Measurements from ENCODE around the gene PUM1. TPM values are rescaled to one million over a fixed set of nuclear protein-coding genes. Genes with fewer than 3 reads are reported as not detected.

PUM1 gene
- total RNA-seq, 2 donors from 2014 or later, result 70.4 to 97.9 TPM

GRCh38 chr1:30984991-30985503 is 80.5 kb downstream of the PUM1 start:
- H3K36me3 ChIP-seq, result no peaks in the 10 kb centered on the region
- no peaks in the 10 kb centered on the region for H3K9me3 ChIP-seq
- H3K4me3 ChIP-seq, result no peak overlapping the region
- H3K27ac ChIP-seq, result no peak overlapping the region
- peaks cover 37 to 65% of the 10 kb centered on the region in 2 donors for H3K4me1 ChIP-seq (ENCODE audit: control insufficient read depth in 1 of 2, low read depth in 2 of 2)
- ATAC-seq (ENCODE audit: insufficient number of reproducible peaks, low FRiP score, low read depth) (no peak), DNase-seq (ENCODE audit: low spot score) (no peak)
- no peak for TF ChIP-seq CTCF (IDR thresholded peaks at IDR 0.05)
- H3K27me3 ChIP-seq (replicated peaks; ENCODE audit: insufficient read depth), result no peaks in the 10 kb centered on the region

- DNase-seq (ENCODE audit: low spot score) (no peak), ATAC-seq (ENCODE audit: insufficient number of reproducible peaks, low FRiP score, low read depth) (no peak)
- Histone ChIP-seq H3K4me3 (no peak overlapping the region), H3K27me3 (replicated peaks; ENCODE audit: insufficient read depth) (no peaks in the 10 kb centered on the region), H3K4me1 (ENCODE audit: control insufficient read depth in 1 of 2, low read depth in 2 of 2) (peaks cover 37 to 65% of the 10 kb centered on the region in 2 donors), H3K9me3 (no peaks in the 10 kb centered on the region), H3K27ac (no peak overlapping the region), H3K36me3 (peaks cover 2% of the 10 kb centered on the region)
- TF ChIP-seq CTCF (IDR thresholded peaks at IDR 0.05), result no peak
Observed at GRCh38 chr1:30984165-30984889, 81.2 kb downstream of the PUM1 start.

- peak overlapping the region in 1 of 2 donors; percentile 3 for H3K27ac ChIP-seq
- ATAC-seq (ENCODE audit: insufficient number of reproducible peaks, low FRiP score, low read depth), result no peak
- no peak for DNase-seq (ENCODE audit: low spot score)
- H3K9me3 ChIP-seq, result no peaks in the 10 kb centered on the region
- peaks cover 10% of the 10 kb centered on the region for H3K36me3 ChIP-seq
- no peak overlapping the region for H3K4me3 ChIP-seq
- peaks cover 35 to 53% of the 10 kb centered on the region in 2 donors for H3K4me1 ChIP-seq (ENCODE audit: control insufficient read depth in 1 of 2, low read depth in 2 of 2)
- no peak for TF ChIP-seq CTCF (IDR thresholded peaks at IDR 0.05)
- H3K27me3 ChIP-seq (replicated peaks; ENCODE audit: insufficient read depth), result no peaks in the 10 kb centered on the region
Observed at GRCh38 chr1:30982937-30983336, 82.6 kb downstream of the PUM1 start.

- H3K4me3 ChIP-seq, result no peak overlapping the region
- H3K36me3 ChIP-seq, result peaks cover 12% of the 10 kb centered on the region
- DNase-seq (ENCODE audit: low spot score) (no peak), ATAC-seq (ENCODE audit: insufficient number of reproducible peaks, low FRiP score, low read depth) (no peak)
- H3K9me3 ChIP-seq, result no peaks in the 10 kb centered on the region
- H3K27ac ChIP-seq, result peak overlapping the region in 1 of 2 donors; percentile 3
- TF ChIP-seq CTCF (IDR thresholded peaks at IDR 0.05), result no peak
- peaks cover 34 to 53% of the 10 kb centered on the region in 2 donors for H3K4me1 ChIP-seq (ENCODE audit: control insufficient read depth in 1 of 2, low read depth in 2 of 2)
- no peaks in the 10 kb centered on the region for H3K27me3 ChIP-seq (replicated peaks; ENCODE audit: insufficient read depth)
Observed at GRCh38 chr1:30982431-30982830, 83.1 kb downstream of the PUM1 start.

- no peak for TF ChIP-seq CTCF (IDR thresholded peaks at IDR 0.05)
Observed at GRCh38 chr1:30981172-30981571, 84.3 kb downstream of the PUM1 start.

More at GRCh38 chr1:30981172-30981571, 84.3 kb downstream of the PUM1 start:
- DNase-seq (ENCODE audit: low spot score) (no peak), ATAC-seq (ENCODE audit: insufficient number of reproducible peaks, low FRiP score, low read depth) (no peak)
- no peaks in the 10 kb centered on the region for H3K27me3 ChIP-seq (replicated peaks; ENCODE audit: insufficient read depth)
- H3K4me3 ChIP-seq, result no peak overlapping the region
- H3K36me3 ChIP-seq, result peaks cover 12% of the 10 kb centered on the region
- peaks cover 43 to 56% of the 10 kb centered on the region in 2 donors for H3K4me1 ChIP-seq (ENCODE audit: control insufficient read depth in 1 of 2, low read depth in 2 of 2)
- no peak overlapping the region for H3K27ac ChIP-seq
- no peaks in the 10 kb centered on the region for H3K9me3 ChIP-seq
